PC-3 (cell line): ENCODE measurements around the gene GALNT14. TPM values are rescaled to one million over a fixed set of nuclear protein-coding genes. Genes with fewer than 3 reads are reported as not detected.

Experiments
- ATAC-seq: fragments of 200-7000 bp; cut with Tn5 transposase; 2 replicates; pipeline ENCODE4 v1.9.1; 2020; ENCODE audit warnings: mild to moderate bottlenecking, moderate library complexity
- BruUV-seq: library from RNA; stranded (reverse); fragments of 400-500 nt; replicated peaks from 2 replicates; lab custom pipeline; 2021; lab: Mats Ljungman, UMichigan
- CTCF ChIA-PET: fragments of 300-600 bp; sonication (Branson Sonifier 250); formaldehyde crosslinking; loops from one replicate; lab custom pipeline; 2022; ENCODE audit warnings: antibody characterized with exemption; lab: Charles Lee
- POLR2A ChIA-PET: fragments of 300-600 bp; sonication (Branson Sonifier 250); formaldehyde crosslinking; loops from one replicate; lab custom pipeline; 2022; ENCODE audit warnings: antibody characterized with exemption; ENCODE audit not compliant: unreplicated experiment; lab: Charles Lee
- DNase-seq: peaks from one replicate; pipeline ENCODE4 v3.0.0-alpha.2; 2015
- H2AFZ ChIP-seq: fragments of 300-600 bp; sonication (generic); 2 replicates; pipeline ENCODE4 v1.6.0; 2016; ENCODE audit warnings: antibody characterized with exemption, low read length
- H3F3A ChIP-seq: fragments of 300-600 bp; sonication (generic); one replicate; pipeline ENCODE4 v1.6.0; 2017; ENCODE audit warnings: antibody characterized with exemption, low read length, control low read depth, mild to moderate bottlenecking; ENCODE audit not compliant: unreplicated experiment
- H3K27ac ChIP-seq: fragments of 300-600 bp; sonication (generic); 2 replicates; pipeline ENCODE4 v1.5.1; 2016; ENCODE audit warnings: mild to moderate bottlenecking, low read length
- H3K27me3 ChIP-seq: fragments of 300-600 bp; sonication (generic); 2 replicates; pipeline ENCODE4 v1.6.1; 2016; ENCODE audit warnings: low read length, mixed read lengths
- H3K36me3 ChIP-seq: fragments of 300-600 bp; sonication (generic); 2 replicates; pipeline ENCODE4 v1.6.1; 2016; ENCODE audit warnings: low read depth, mixed run types, low read length, mixed read lengths
- H3K4me1 ChIP-seq: fragments of 300-600 bp; sonication (generic); 2 replicates; pipeline ENCODE4 v1.5.1; 2016; ENCODE audit warnings: low read length; ENCODE audit not compliant: insufficient read depth
- H3K4me2 ChIP-seq: fragments of 300-600 bp; sonication (generic); 2 replicates; pipeline ENCODE4 v1.6.0; 2016; ENCODE audit warnings: low read length
- H3K4me3 ChIP-seq: fragments of 300-600 bp; sonication (generic); 2 replicates; pipeline ENCODE4 v1.5.1; 2016; ENCODE audit warnings: mild to moderate bottlenecking, low read length, mixed read lengths
- H3K79me2 ChIP-seq: fragments of 300-600 bp; sonication (generic); 2 replicates; pipeline ENCODE4 v1.6.1; 2017; ENCODE audit warnings: low read length, mixed read lengths
- H3K9ac ChIP-seq: fragments of 300-600 bp; sonication (generic); 2 replicates; pipeline ENCODE4 v1.6.0; 2016; ENCODE audit warnings: mild to moderate bottlenecking, low read length
- H3K9me2 ChIP-seq: fragments of 300-600 bp; sonication (generic); replicated peaks from 2 replicates; pipeline ENCODE4 v1.6.1; 2016; ENCODE audit warnings: mixed run types, low read length, mixed read lengths
- H3K9me3 ChIP-seq: fragments of 300-600 bp; sonication (generic); 2 replicates; pipeline ENCODE4 v1.6.1; 2016; ENCODE audit warnings: low read length, mixed read lengths
- H4K20me1 ChIP-seq: fragments of 300-600 bp; sonication (generic); 2 replicates; pipeline ENCODE4 v1.6.1; 2016; ENCODE audit warnings: low read length, mixed read lengths
- CTCF ChIP-seq: fragments of 300-600 bp; sonication (generic); conservative IDR thresholded peaks from 2 replicates; pipeline ENCODE4 v1.5.1; 2017; ENCODE audit warnings: antibody characterized with exemption, low read depth, mild to moderate bottlenecking, low read length
- EZH2 ChIP-seq: fragments of 300-600 bp; sonication (generic); IDR thresholded peaks from one replicate; pipeline ENCODE4 v1.6.1; 2017; ENCODE audit warnings: antibody characterized with exemption, mild to moderate bottlenecking, low read length; ENCODE audit not compliant: unreplicated experiment
- EZH2phosphoT487 ChIP-seq: fragments of 300-600 bp; sonication (generic); IDR thresholded peaks from 2 replicates; pipeline ENCODE4 v1.6.1; 2018; ENCODE audit warnings: mild to moderate bottlenecking, antibody characterized with exemption, low read length, borderline replicate concordance
- intact Hi-C: fragments of 100-400 bp; cut with micrococcal nuclease; formaldehyde crosslinking; loops from 2 replicates; pipeline ENCODE4 v1.9.0; 2023
- total RNA-seq: library from RNA; depleted of rRNA; stranded (reverse); fragments of >200 nt; gene quantifications from 2 replicates; pipeline ENCODE4 v1.2.3, GENCODE V29; 2014

Gene GALNT14
- total RNA-seq, 1 experiment from 2014 or later = 10.2 TPM

- Histone ChIP-seq H3K9me3 (0 out of 2 replicates have a peak, but pooled peaks cover 13% of the 10 kb centered on the region), H3K4me3 (no peak overlapping the region), H3K9ac (no peak overlapping the region), H3K36me3 (no peaks in the 10 kb centered on the region), H3K27ac (no peak overlapping the region), H3K79me2 (no peaks in the 10 kb centered on the region), H3K4me2 (no peak overlapping the region), H3K4me1 (no peaks in the 10 kb centered on the region), H3K9me2 (no peaks in the 10 kb centered on the region), H4K20me1 (no peaks in the 10 kb centered on the region), H2AFZ (no peak overlapping the region), H3K27me3 (no peaks in the 10 kb centered on the region), H3F3A (no peaks in the 10 kb centered on the region)
- TF ChIP-seq EZH2phosphoT487 = no peak
- TF ChIP-seq EZH2 = no peak
- TF ChIP-seq CTCF = no peak
- CTCF ChIA-PET = no interaction called here
- intact Hi-C loops = no loop called here
- ATAC-seq (no peak), DNase-seq (no peak)
- no TSS peak for BruUV-seq
- POLR2A ChIA-PET = no interaction called here
Measured at GRCh38 chr2:31037058-31037457, 101.2 kb downstream of the GALNT14 start.

- peaks cover 13% of the 10 kb centered on the region; the same call in 1 of the 2 replicates for H3K27me3 ChIP-seq
- no peaks in the 10 kb centered on the region for H4K20me1 ChIP-seq
- H3K79me2 ChIP-seq = no peaks in the 10 kb centered on the region
- no TSS peak for BruUV-seq
- H3K9me3 ChIP-seq = 0 out of 2 replicates have a peak, but pooled peaks cover 13% of the 10 kb centered on the region
- ChIA-PET POLR2A (no interaction called here), CTCF (no interaction called here)
- no peak overlapping the region for H3K27ac ChIP-seq
- DNase-seq = no peak
- H3K4me3 ChIP-seq = no peak overlapping the region
- no peaks in the 10 kb centered on the region for H3K36me3 ChIP-seq
- no peaks in the 10 kb centered on the region for H3K9me2 ChIP-seq
- intact Hi-C loops = no loop called here
- no peak overlapping the region for H2AFZ ChIP-seq
- no peaks in the 10 kb centered on the region for H3K4me1 ChIP-seq
- TF ChIP-seq CTCF (no peak), EZH2 (no peak), EZH2phosphoT487 (no peak)
- no peak for ATAC-seq
- no peaks in the 10 kb centered on the region for H3F3A ChIP-seq
- H3K4me2 ChIP-seq = no peak overlapping the region
- H3K9ac ChIP-seq = no peak overlapping the region
Measured at GRCh38 chr2:31033032-31033431, 105.2 kb downstream of the GALNT14 start.

- ATAC-seq (no peak), DNase-seq (no peak)
- 0 out of 2 replicates have a peak, but pooled peaks cover 10% of the 10 kb centered on the region for H3K9me3 ChIP-seq
- H2AFZ ChIP-seq = no peak overlapping the region
- intact Hi-C loops = no loop called here
- no TSS peak for BruUV-seq
- H3K36me3 ChIP-seq = no peaks in the 10 kb centered on the region
- no peaks in the 10 kb centered on the region for H3K4me1 ChIP-seq
- H3K27me3 ChIP-seq = peaks cover 13% of the 10 kb centered on the region; the same call in 1 of the 2 replicates
- no peaks in the 10 kb centered on the region for H4K20me1 ChIP-seq
- no peak overlapping the region for H3K4me2 ChIP-seq
- POLR2A ChIA-PET = no interaction called here
- no peaks in the 10 kb centered on the region for H3K79me2 ChIP-seq
- TF ChIP-seq EZH2phosphoT487 (no peak), CTCF (no peak), EZH2 (no peak)
- no peaks in the 10 kb centered on the region for H3F3A ChIP-seq
- H3K9me2 ChIP-seq = no peaks in the 10 kb centered on the region
- CTCF ChIA-PET = no interaction called here
- no peak overlapping the region for H3K4me3 ChIP-seq
- H3K27ac ChIP-seq = no peak overlapping the region
- no peak overlapping the region for H3K9ac ChIP-seq
Measured at GRCh38 chr2:31032475-31032874, 105.8 kb downstream of the GALNT14 start.
